Urothelium cell line (cell line): Measurements from ENCODE around the gene PARD3.
"Not testable (repeated sequence)": the region's sequence is repeated elsewhere in the genome, so short reads cannot be mapped to it uniquely, and the experiment has no call there.

Experiments used
- DNase-seq: peaks from one replicate; pipeline ENCODE4 v3.0.0; 2011; ENCODE audit warnings: low spot score, mixed read lengths
- FAIRE-seq: peaks from 2 replicates; lab custom pipeline; 2011; peaks lifted over from hg19 to GRCh38; lab: Jason Lieb, UNC

PARD3 gene

GRCh38 chr10:34408956-34409355 lies 406.1 kb downstream of the PARD3 start:
- DNase-seq: no peak
- FAIRE-seq: no peak

GRCh38 chr10:34408381-34408780 lies 406.7 kb downstream of the PARD3 start:
- DNase-seq (no peak), FAIRE-seq (no peak)

GRCh38 chr10:34407324-34407805 lies 407.7 kb downstream of the PARD3 start:
- DNase-seq: peak; percentile 38
- peak; percentile 78 for FAIRE-seq

- no peak for DNase-seq
- no peak for FAIRE-seq
Measured at GRCh38 chr10:34406463-34407323, 408.4 kb downstream of the PARD3 start.

- peak; percentile 69 for FAIRE-seq
- DNase-seq: peak; percentile 43
Measured at GRCh38 chr10:34405611-34406462, 409.3 kb downstream of the PARD3 start.

GRCh38 chr10:34403512-34403911 lies 411.6 kb downstream of the PARD3 start:
- DNase-seq (no peak), FAIRE-seq (no peak)

GRCh38 chr10:34400075-34400474 lies 415.0 kb downstream of the PARD3 start:
- DNase-seq: no peak
- FAIRE-seq: no peak

- no peak for FAIRE-seq
Measured at GRCh38 chr10:34399013-34399412, 416.1 kb downstream of the PARD3 start.

GRCh38 chr10:34397324-34397723 lies 417.8 kb downstream of the PARD3 start:
- no peak for FAIRE-seq

More at GRCh38 chr10:34399013-34399412, 416.1 kb downstream of the PARD3 start:
- no peak for DNase-seq

GRCh38 chr10:34396663-34397062 lies 418.4 kb downstream of the PARD3 start:
- no peak for DNase-seq
- FAIRE-seq: no peak

More at GRCh38 chr10:34397324-34397723, 417.8 kb downstream of the PARD3 start:
- no peak for DNase-seq

GRCh38 chr10:34392641-34393170 lies 422.4 kb downstream of the PARD3 start:
- FAIRE-seq (no peak), DNase-seq (no peak)

GRCh38 chr10:34391168-34391567 lies 423.9 kb downstream of the PARD3 start:
- not testable (repeated sequence) for FAIRE-seq, DNase-seq

- DNase-seq: no peak
Measured at GRCh38 chr10:34389801-34390200, 425.3 kb downstream of the PARD3 start.

GRCh38 chr10:34386921-34387320 lies 428.2 kb downstream of the PARD3 start:
- no peak for DNase-seq
- FAIRE-seq: no peak

More at GRCh38 chr10:34389801-34390200, 425.3 kb downstream of the PARD3 start:
- no peak for FAIRE-seq

GRCh38 chr10:34384372-34384771 lies 430.7 kb downstream of the PARD3 start:
- FAIRE-seq (no peak), DNase-seq (no peak)

- DNase-seq (no peak), FAIRE-seq (no peak)
Measured at GRCh38 chr10:34382626-34383025, 432.5 kb downstream of the PARD3 start.

- DNase-seq (no peak), FAIRE-seq (no peak)
Measured at GRCh38 chr10:34380856-34381255, 434.2 kb downstream of the PARD3 start.

GRCh38 chr10:34378297-34378696 lies 436.8 kb downstream of the PARD3 start:
- FAIRE-seq (no peak), DNase-seq (no peak)

GRCh38 chr10:34377833-34378232 lies 437.3 kb downstream of the PARD3 start:
- DNase-seq (no peak), FAIRE-seq (no peak)

GRCh38 chr10:34374356-34375045 lies 440.6 kb downstream of the PARD3 start:
- FAIRE-seq (no peak), DNase-seq (no peak)

- FAIRE-seq: no peak
- DNase-seq: no peak
Measured at GRCh38 chr10:34373211-34373610, 441.9 kb downstream of the PARD3 start.
